Thyroid gland (tissue), 4 donors: ENCODE measurements around the gene SYCE3. TPM values are rescaled to one million over a fixed set of nuclear protein-coding genes. Genes with fewer than 3 reads are reported as not detected.
"Not testable (repeated sequence)": the region's sequence is repeated elsewhere in the genome, so short reads cannot be mapped to it uniquely, and the experiment has no call there.

ENCODE experiments used
- DNase-seq, 2 donors: peaks; one replicate each; pipeline ENCODE4 v3.0.0-alpha.2; 2019
- H3K27ac ChIP-seq, 3 donors: fragments of 200-600 bp; sonication (generic); 1 replicate in 2 of 3; 2 replicates in 1 of 3; pipeline ENCODE4 v1.5.1; 2016 to 2019; ENCODE audit warnings: mild to moderate bottlenecking in 1 of 3, moderate library complexity in 1 of 3
- H3K27me3 ChIP-seq: fragments of 200-600 bp; sonication (generic); one replicate; pipeline ENCODE4 v1.5.1; 2019
- H3K36me3 ChIP-seq, 2 donors: fragments of 200-600 bp; sonication (generic); one replicate each; pipeline ENCODE4 v1.5.1; 2016 to 2019
- H3K4me1 ChIP-seq, 2 donors: fragments of 200-600 bp; sonication (generic); one replicate each; pipeline ENCODE4 v1.5.1; 2017 to 2019
- H3K4me3 ChIP-seq, 3 donors: fragments of 200-600 bp; sonication (generic); replicated peaks in 1 of 3; 1 replicate in 2 of 3; 2 replicates in 1 of 3; pipeline ENCODE4 v1.5.1; 2016; ENCODE audit warnings: mild to moderate bottlenecking in 1 of 3
- H3K9me3 ChIP-seq: fragments of 200-600 bp; sonication (generic); one replicate; pipeline ENCODE4 v1.5.1; 2017
- CTCF ChIP-seq, 6 experiments: fragments of 200-600 bp in 3 of 6; fragments of 450-650 bp in 3 of 6; sonication (generic) in 3 of 6; IDR thresholded peaks; one replicate each; pipeline ENCODE4 v1.5.1; 2016 to 2019; ENCODE audit warnings: antibody characterized with exemption in 6 of 6, mild to moderate bottlenecking in 2 of 6, inconsistent platforms in 1 of 6, moderate library complexity in 1 of 6
- POLR2A ChIP-seq, 2 donors: fragments of 450-650 bp; IDR thresholded peaks; one replicate each; pipeline ENCODE4 v1.6.1; 2017; ENCODE audit warnings: antibody characterized with exemption in 2 of 2, mild to moderate bottlenecking in 2 of 2, moderate library complexity in 1 of 2
- WGBS, 2 donors: methylation state at CpG; one replicate each; pipeline ENCODE4 v1.1.5; 2017; 5-methylcytosine and 5-hydroxymethylcytosine counted together
- intact Hi-C: fragments of 100-400 bp; cut with DNase I; formaldehyde crosslinking; loops from one replicate; pipeline ENCODE4 v1.15.1; 2023
- total RNA-seq, 4 donors: library from RNA; depleted of rRNA; stranded (reverse); fragments of >200 nt; gene quantifications; one replicate each; pipeline ENCODE4 v1.2.3, GENCODE V29; 2016

Gene SYCE3
- total RNA-seq, 4 donors from 2014 or later: 3.5 to 6.0 (median 4.3) TPM; not detected in 1

- no peak for DNase-seq
- H3K4me1 ChIP-seq: peaks cover 13 to 54% of the 10 kb centered on the region in 2 donors
- no peak overlapping the region for H3K4me3 ChIP-seq
- intact Hi-C loops: no loop called here
- no peaks in the 10 kb centered on the region for H3K36me3 ChIP-seq
- WGBS, 2 donors: 88 to 91% methylated on average over 19 of the region's 19 CpGs
- no peaks in the 10 kb centered on the region for H3K9me3 ChIP-seq
- no peaks in the 10 kb centered on the region for H3K27me3 ChIP-seq
- TF ChIP-seq POLR2A (IDR thresholded peaks at IDR 0.05) (no peak), CTCF (IDR thresholded peaks at IDR 0.05) (no peak)
- H3K27ac ChIP-seq: no peak overlapping the region
Measured at GRCh38 chr22:50542416-50542927, 20.2 kb downstream of the SYCE3 start.

GRCh38 chr22:50541667-50542026 is 21.1 kb downstream of the SYCE3 start:
- peaks cover 13 to 54% of the 10 kb centered on the region in 2 donors for H3K4me1 ChIP-seq
- WGBS, 2 donors: 64 to 75% methylated on average over 5 of the region's 5 CpGs
- H3K4me3 ChIP-seq, H3K9me3 ChIP-seq, DNase-seq, H3K36me3 ChIP-seq, H3K27me3 ChIP-seq, intact Hi-C loops: not testable (repeated sequence)
- H3K27ac ChIP-seq: peak overlapping the region in 2 of 3 donors; percentile 4 to 55

- H3K9me3 ChIP-seq: no peaks in the 10 kb centered on the region
- peaks cover 13 to 54% of the 10 kb centered on the region in 2 donors for H3K4me1 ChIP-seq
- 82 to 83% methylated on average over 10 of the region's 10 CpGs for WGBS, 2 donors
- no peak for DNase-seq
- no peaks in the 10 kb centered on the region for H3K36me3 ChIP-seq
- H3K27me3 ChIP-seq: no peaks in the 10 kb centered on the region
- intact Hi-C loops: no loop called here
- peak overlapping the region in 2 of 3 donors; percentile 91 to 96 for H3K27ac ChIP-seq
- no peak overlapping the region for H3K4me3 ChIP-seq
- TF ChIP-seq CTCF (IDR thresholded peaks at IDR 0.05) (no peak), POLR2A (IDR thresholded peaks at IDR 0.05) (no peak)
Measured at GRCh38 chr22:50540381-50540780, 22.3 kb downstream of the SYCE3 start.

GRCh38 chr22:50537765-50538164 is 25.0 kb downstream of the SYCE3 start:
- TF ChIP-seq POLR2A (IDR thresholded peaks at IDR 0.05) (no peak), CTCF (IDR thresholded peaks at IDR 0.05) (no peak)
- intact Hi-C loops: no loop called here
- WGBS, 2 donors: 87 to 88% methylated on average over 13 of the region's 13 CpGs
- no peaks in the 10 kb centered on the region for H3K36me3 ChIP-seq
- peak overlapping the region in 2 of 3 donors; percentile 91 to 96 for H3K27ac ChIP-seq
- H3K9me3 ChIP-seq: no peaks in the 10 kb centered on the region
- DNase-seq: no peak
- peaks cover 12 to 58% of the 10 kb centered on the region in 2 donors for H3K4me1 ChIP-seq
- no peaks in the 10 kb centered on the region for H3K27me3 ChIP-seq
- no peak overlapping the region for H3K4me3 ChIP-seq

- H3K27ac ChIP-seq: no peak overlapping the region
- TF ChIP-seq POLR2A (IDR thresholded peaks at IDR 0.05) (no peak), CTCF (IDR thresholded peaks at IDR 0.05) (no peak)
- no peaks in the 10 kb centered on the region for H3K27me3 ChIP-seq
- no peak for DNase-seq
- intact Hi-C loops: no loop called here
- H3K4me3 ChIP-seq: no peak overlapping the region
- 87 to 88% methylated on average over 3 of the region's 3 CpGs for WGBS, 2 donors
- H3K4me1 ChIP-seq: peaks cover 21 to 56% of the 10 kb centered on the region in 2 donors
- no peaks in the 10 kb centered on the region for H3K9me3 ChIP-seq
- H3K36me3 ChIP-seq: no peaks in the 10 kb centered on the region
Measured at GRCh38 chr22:50536226-50536625, 26.5 kb downstream of the SYCE3 start.
